Spleen (tissue), 11 donors: ENCODE results near the gene HDAC9. TPM values are rescaled to one million over a fixed set of nuclear protein-coding genes. Genes with fewer than 3 reads are reported as not detected.
"Not testable (repeated sequence)": the region's sequence is repeated elsewhere in the genome, so short reads cannot be mapped to it uniquely, and the experiment has no call there.

ENCODE experiments used
- DNase-seq: peaks from one replicate; pipeline ENCODE4 v3.0.0-alpha.2; 2020
- H3K27ac ChIP-seq, 8 donors: fragments of 200-600 bp; sonication (generic) in 7 of 8; 1 replicate in 4 of 8; 2 replicates in 4 of 8; pipeline versions ENCODE4 v1.5.0 to v1.8.0; 2016 to 2021; ENCODE audit warnings: inconsistent platforms in 4 of 8, mild to moderate bottlenecking in 4 of 8, moderate library complexity in 1 of 8
- H3K27me3 ChIP-seq, 7 donors: fragments of 200-600 bp; sonication (generic) in 6 of 7; replicated peaks in 1 of 7; 1 replicate in 4 of 7; 2 replicates in 3 of 7; pipeline versions ENCODE4 v1.5.0 to v1.8.0; 2016 to 2021; ENCODE audit warnings: inconsistent platforms in 3 of 7, mild to moderate bottlenecking in 1 of 7
- H3K36me3 ChIP-seq, 6 donors: fragments of 200-600 bp; sonication (generic) in 5 of 6; 1 replicate in 4 of 6; 2 replicates in 2 of 6; pipeline versions ENCODE4 v1.5.0 to v1.8.0; 2016 to 2021; ENCODE audit warnings: inconsistent platforms in 2 of 6
- H3K4me1 ChIP-seq, 6 donors: fragments of 200-600 bp; sonication (generic) in 5 of 6; 1 replicate in 3 of 6; 2 replicates in 3 of 6; pipeline versions ENCODE4 v1.5.0 to v1.8.0; 2016 to 2021; ENCODE audit warnings: inconsistent platforms in 3 of 6
- H3K4me3 ChIP-seq, 8 donors: fragments of 200-600 bp; sonication (generic) in 7 of 8; 1 replicate in 4 of 8; 2 replicates in 4 of 8; pipeline versions ENCODE4 v1.5.0 to v1.8.0; 2016 to 2021; ENCODE audit warnings: inconsistent platforms in 4 of 8, mild to moderate bottlenecking in 4 of 8, moderate library complexity in 2 of 8
- H3K9me3 ChIP-seq, 8 donors: fragments of 200-600 bp; sonication (generic) in 7 of 8; 1 replicate in 4 of 8; 2 replicates in 4 of 8; pipeline versions ENCODE4 v1.5.0 to v1.8.0; 2016 to 2021; ENCODE audit warnings: inconsistent platforms in 4 of 8
- CTCF ChIP-seq, 11 experiments: fragments of 200-600 bp in 7 of 11; fragments of 450-650 bp in 4 of 11; sonication (generic) in 4 of 11; IDR thresholded peaks in 8 of 11; conservative IDR thresholded peaks in 3 of 11; 1 replicate in 7 of 11; 2 replicates in 4 of 11; pipeline versions ENCODE4 v1.4.0 to v1.8.0; 2016 to 2021; ENCODE audit warnings: antibody characterized with exemption in 11 of 11, inconsistent platforms in 4 of 11, mild to moderate bottlenecking in 1 of 11
- POLR2A ChIP-seq, 3 donors: fragments of 450-650 bp; IDR thresholded peaks; one replicate each; pipeline ENCODE4 v1.5.1; 2017; ENCODE audit warnings: antibody characterized with exemption in 3 of 3, mild to moderate bottlenecking in 1 of 3
- POLR2AphosphoS5 ChIP-seq, 3 donors: sonication (generic); formaldehyde crosslinking; IDR thresholded peaks; one replicate each; pipeline ENCODE4 v1.5.1; 2017; ENCODE audit warnings: antibody characterized with exemption in 3 of 3
- WGBS, 5 donors: extraction: QIAGEN DNeasy Blood & Tissue Kit in 3 of 5; methylation state at CpG; one replicate each; pipeline versions ENCODE4 v1.1.5 to v1.1.7; 2013 to 2018; 5-methylcytosine and 5-hydroxymethylcytosine counted together
- intact Hi-C: fragments of 100-400 bp; cut with DNase I; formaldehyde crosslinking; loops from one replicate; pipeline ENCODE4 v1.15.0; 2023; ENCODE audit warnings: low total_unique reads
- polyA plus RNA-seq, 3 donors: library from polyadenylated mRNA; stranded (reverse); fragments of 200-250 nt; gene quantifications; one replicate each; pipeline ENCODE4 v1.2.1, GENCODE V29; 2013
- total RNA-seq, 7 donors: library from RNA; depleted of rRNA in 3 of 7; stranded (reverse); fragments of >200 nt in 3 of 7; fragmentation: NEBNext Ultra II Directional in 4 of 7; extraction: Animal tissue kit (Norgen Biotek cat#: 25700) in 4 of 7; gene quantifications; one replicate each; pipeline versions ENCODE4 v1.1.0 to v1.2.1, GENCODE V29; 2016 to 2021
- donor health status: healthy with polysubstance abuse.
- donor health status: DM: no; HTN: no; CAD: no; lungs with moderate emphysema.
- donor health status: DM: no; HTN: no; CAD: no.
- donor health status: Bipolar disorder and iron deficiency.
- donor health status: healthy.
- donor health status: DM: no; HTN: no; CAD: no.
- donor health status: DM: yes; HTN: yes; CAD: no.

The HDAC9 gene
- total and polyA plus RNA-seq, 10 donors: 15.9 to 100 (median 66.1) TPM

- DNase-seq: no peak
- no peak overlapping the region for H3K4me3 ChIP-seq
- H3K36me3 ChIP-seq: no peaks in the 10 kb centered on the region
- no peaks in the 10 kb centered on the region for H3K4me1 ChIP-seq
- H3K27me3 ChIP-seq: no peaks in the 10 kb centered on the region
- TF ChIP-seq POLR2A (IDR thresholded peaks at IDR 0.05): no peak
- no peak for TF ChIP-seq POLR2AphosphoS5 (IDR thresholded peaks at IDR 0.05)
- no peak for TF ChIP-seq CTCF (IDR thresholded peaks at IDR 0.05 in 8 of 11, conservative IDR thresholded peaks at IDR 0.05 in 3 of 11)
- WGBS, 5 donors: 70 to 89% (median 86%) methylated on average over 4 of the region's 4 CpGs
- intact Hi-C loops: no loop called here
- no peak overlapping the region for H3K27ac ChIP-seq
- H3K9me3 ChIP-seq: no peaks in the 10 kb centered on the region
These were observed 466.5 kb downstream of the HDAC9 start for GRCh38 chr7:18962031-18962430.

GRCh38 chr7:18965657-18966056 lies 470.1 kb downstream of the HDAC9 start:
- H3K27ac ChIP-seq: no peak overlapping the region
- TF ChIP-seq POLR2A (IDR thresholded peaks at IDR 0.05) (no peak), POLR2AphosphoS5 (IDR thresholded peaks at IDR 0.05) (no peak), CTCF (IDR thresholded peaks at IDR 0.05 in 8 of 11, conservative IDR thresholded peaks at IDR 0.05 in 3 of 11) (no peak)
- intact Hi-C loops: no loop called here
- no peaks in the 10 kb centered on the region for H3K4me1 ChIP-seq
- H3K36me3 ChIP-seq: no peaks in the 10 kb centered on the region
- WGBS, 5 donors: 80 to 91% (median 88%) methylated on average over 3 of the region's 3 CpGs
- no peak overlapping the region for H3K4me3 ChIP-seq
- peaks cover 0 to 6% (median 0%) of the 10 kb centered on the region in 8 donors for H3K9me3 ChIP-seq
- no peaks in the 10 kb centered on the region for H3K27me3 ChIP-seq
- no peak for DNase-seq

- DNase-seq, H3K4me3 ChIP-seq, H3K36me3 ChIP-seq, intact Hi-C loops, H3K27me3 ChIP-seq, H3K4me1 ChIP-seq, H3K27ac ChIP-seq, H3K9me3 ChIP-seq: not testable (repeated sequence)
- 90 to 96% (median 93%) methylated on average over 16 of the region's 16 CpGs for WGBS, 5 donors
These were observed 472.2 kb downstream of the HDAC9 start for GRCh38 chr7:18967755-18968154.

GRCh38 chr7:18971839-18972238 lies 476.3 kb downstream of the HDAC9 start:
- intact Hi-C loops: no loop called here
- WGBS, 5 donors: 92 to 98% (median 96%) methylated on average over 1 of the region's 1 CpG
- peaks cover 0 to 9% (median 0%) of the 10 kb centered on the region in 6 donors for H3K36me3 ChIP-seq
- no peak overlapping the region for H3K27ac ChIP-seq
- no peaks in the 10 kb centered on the region for H3K4me1 ChIP-seq
- peaks cover 0 to 6% (median 0%) of the 10 kb centered on the region in 8 donors for H3K9me3 ChIP-seq
- no peak for DNase-seq
- H3K4me3 ChIP-seq: no peak overlapping the region
- H3K27me3 ChIP-seq: no peaks in the 10 kb centered on the region
- TF ChIP-seq POLR2AphosphoS5 (IDR thresholded peaks at IDR 0.05) (no peak), POLR2A (IDR thresholded peaks at IDR 0.05) (no peak), CTCF (IDR thresholded peaks at IDR 0.05 in 8 of 11, conservative IDR thresholded peaks at IDR 0.05 in 3 of 11) (no peak)

GRCh38 chr7:18974803-18975202 lies 479.3 kb downstream of the HDAC9 start:
- Histone ChIP-seq H3K4me3 (no peak overlapping the region), H3K27ac (no peak overlapping the region), H3K4me1 (no peaks in the 10 kb centered on the region), H3K27me3 (no peaks in the 10 kb centered on the region), H3K9me3 (peaks cover 0 to 4% (median 0%) of the 10 kb centered on the region in 8 donors), H3K36me3 (peaks cover 0 to 9% (median 0%) of the 10 kb centered on the region in 6 donors)
- intact Hi-C loops: no loop called here
- no peak for TF ChIP-seq CTCF (IDR thresholded peaks at IDR 0.05 in 8 of 11, conservative IDR thresholded peaks at IDR 0.05 in 3 of 11)
- TF ChIP-seq POLR2A (IDR thresholded peaks at IDR 0.05): no peak
- TF ChIP-seq POLR2AphosphoS5 (IDR thresholded peaks at IDR 0.05): no peak
- no peak for DNase-seq
- 79 to 96% (median 91%) methylated on average over 1 of the region's 1 CpG for WGBS, 5 donors
